DMS79 (cell line): ENCODE measurements around the gene NECAP2.
"Not testable (repeated sequence)": the region's sequence is repeated elsewhere in the genome, so short reads cannot be mapped to it uniquely, and the experiment has no call there.

Source experiments
- DNase-seq: peaks from one replicate; lab custom pipeline; 2025; lab: John Stamatoyannopoulos, UW

Gene NECAP2

GRCh38 chr1:16430606-16431005, 9.9 kb upstream of the NECAP2 start:
- no peak for DNase-seq

DNA sequence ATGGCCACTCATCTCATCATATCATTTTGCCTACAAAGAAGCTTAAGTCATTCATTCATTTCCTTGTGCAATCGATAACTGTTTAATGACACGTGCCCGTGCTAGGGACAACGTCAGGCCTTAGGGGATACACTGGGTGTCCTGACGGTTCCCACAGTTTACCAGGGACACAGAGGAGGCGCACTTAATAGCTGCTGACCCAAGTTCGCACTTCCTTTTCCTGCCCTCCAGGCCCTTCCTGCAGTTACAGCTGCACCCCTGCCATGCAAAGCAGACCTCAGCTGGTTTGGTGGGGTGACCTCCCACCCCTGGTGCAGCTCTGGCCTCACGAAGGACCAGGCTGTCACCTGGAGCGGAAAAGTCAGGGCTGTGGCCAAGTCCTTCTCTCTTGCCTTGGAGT, 7.5 kb upstream of the NECAP2 start:
- no peak for DNase-seq

DNA sequence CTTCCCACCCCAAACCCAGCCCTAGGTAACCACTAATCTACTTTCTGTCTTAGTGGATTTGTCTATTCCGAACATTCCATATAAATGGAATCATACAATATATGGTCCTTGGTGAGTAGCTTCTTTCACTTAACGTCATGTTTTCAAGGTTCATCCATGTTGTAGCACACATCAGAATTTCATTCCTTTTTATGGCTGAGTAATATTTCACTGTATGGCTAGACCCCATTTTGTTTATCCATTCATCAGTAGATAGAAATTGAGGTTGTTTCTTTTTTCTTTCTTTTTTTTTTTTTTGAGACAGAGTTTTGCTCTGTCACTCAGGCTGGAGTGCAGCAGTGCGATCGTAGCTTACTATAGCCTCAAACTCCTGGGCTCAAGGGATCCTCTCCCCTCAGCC, 6.5 kb upstream of the NECAP2 start:
- no peak for DNase-seq

- no peak for DNase-seq
Observed at GRCh38 chr1:16434501-16434900, 6.0 kb upstream of the NECAP2 start.

- no peak for DNase-seq
Observed at GRCh38 chr1:16436946-16437474, 3.5 kb upstream of the NECAP2 start, which contains the start of gene SPATA21. TSS of gene SPATA21 (minus strand) at chr1:16437424. CDS start at chr1:16431371, 6,053 bp downstream.

- no peak for DNase-seq
Observed at GRCh38 chr1:16438516-16438915, 2.0 kb upstream of the NECAP2 start.

GRCh38 chr1:16438924-16439323, 1.6 kb upstream of the NECAP2 start:
- no peak for DNase-seq

- DNase-seq, result no peak
Observed at GRCh38 chr1:16440131-16440469, 424 bp upstream of the NECAP2 start.

DNA sequence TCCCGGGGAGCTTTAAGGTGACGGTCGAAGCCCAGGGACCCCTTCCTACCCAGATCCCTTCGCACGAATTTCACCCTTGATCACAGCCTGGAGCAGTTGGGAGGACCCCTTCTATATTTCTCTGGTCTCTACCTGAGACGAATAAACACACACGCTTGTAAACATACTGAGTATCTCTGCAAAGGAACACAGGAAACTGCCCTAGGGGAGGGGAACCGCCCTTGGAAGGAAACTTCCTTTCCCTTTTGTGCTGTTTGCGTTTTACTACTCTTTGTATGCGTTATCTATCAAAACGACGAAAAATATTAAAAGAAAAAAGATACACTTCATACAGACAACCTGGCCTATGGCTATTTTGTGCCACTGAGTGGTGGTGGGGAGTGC, 750 bp downstream of the NECAP2 start:
- no peak for DNase-seq

DNA sequence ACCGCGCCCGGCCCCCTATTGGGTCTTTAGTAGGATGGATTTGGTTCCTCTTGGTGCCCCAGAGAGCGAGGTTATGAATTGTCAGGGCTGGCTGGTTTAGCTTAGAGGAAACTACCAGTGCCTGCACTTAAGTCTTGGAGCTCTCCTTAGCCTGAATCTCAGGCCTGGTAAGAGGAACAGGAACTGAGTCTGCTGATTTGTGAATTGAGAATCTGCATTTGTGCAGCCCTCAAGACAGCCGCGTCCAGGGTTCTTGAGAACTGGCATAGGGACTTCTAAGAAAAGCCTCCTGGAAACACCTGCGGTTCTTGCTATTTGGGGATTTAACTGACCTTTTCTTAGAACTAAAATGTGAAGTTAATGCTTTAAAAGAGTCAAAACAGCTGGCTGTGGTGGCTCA, 1.7 kb downstream of the NECAP2 start:
- DNase-seq, result no peak

DNA sequence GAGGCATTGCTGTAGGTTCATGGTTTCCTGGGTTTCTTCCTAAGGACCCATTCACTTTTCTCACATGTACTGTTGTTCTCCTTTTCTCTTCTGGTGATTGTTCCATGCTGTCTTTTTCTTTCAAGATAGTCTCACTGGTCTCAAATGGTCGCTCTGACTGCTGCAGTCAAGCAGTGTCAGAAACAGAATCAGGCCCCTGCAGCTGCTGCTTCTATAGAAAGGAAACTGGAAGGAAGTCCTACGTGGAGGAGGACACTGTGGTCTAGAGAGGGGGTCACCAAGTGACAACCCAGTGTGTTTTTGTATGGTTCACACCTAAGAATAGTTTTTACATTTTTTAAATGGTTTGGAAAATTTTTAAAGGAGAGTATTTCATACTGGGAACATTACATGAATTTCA, 2.4 kb downstream of the NECAP2 start:
- DNase-seq, result no peak

DNA sequence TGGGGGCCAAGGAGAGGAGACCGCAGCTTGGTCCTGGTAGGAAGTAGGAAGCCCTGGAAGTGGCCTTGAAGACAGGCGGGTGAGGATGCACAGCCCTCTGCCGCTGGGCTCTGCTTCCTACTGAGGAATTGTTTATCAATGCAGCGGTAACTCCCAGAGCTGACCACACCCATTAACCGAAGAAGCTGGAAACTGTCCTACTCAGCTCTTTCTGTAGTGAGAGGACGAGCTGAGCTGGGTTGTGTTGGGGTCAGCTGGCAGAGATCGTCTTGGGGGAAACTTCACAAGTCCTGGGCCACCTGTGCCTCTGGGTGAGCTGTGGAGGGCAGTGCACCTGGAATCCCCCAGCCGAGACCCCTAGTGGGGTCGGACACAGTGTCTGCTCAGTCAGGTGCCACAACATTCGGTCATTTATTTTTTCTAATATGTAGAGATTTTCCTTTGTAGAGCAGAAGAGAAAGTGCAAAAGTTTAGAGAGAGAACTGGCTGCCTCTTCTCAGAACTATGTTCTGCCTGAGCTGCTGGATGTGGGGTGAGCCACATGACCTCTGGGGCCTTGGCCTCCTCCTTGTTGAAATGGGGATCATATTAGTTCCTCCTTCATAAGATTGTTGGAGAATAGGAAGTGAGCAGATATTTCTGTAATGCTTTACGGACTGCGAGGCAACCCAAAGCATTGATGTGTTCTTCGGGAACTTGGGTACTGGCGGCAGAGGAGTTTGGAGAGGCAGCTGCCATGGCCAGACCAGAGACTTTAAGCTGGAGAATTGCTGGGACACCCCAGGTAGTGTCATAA, 3.6 kb downstream of the NECAP2 start:
- no peak for DNase-seq

DNA sequence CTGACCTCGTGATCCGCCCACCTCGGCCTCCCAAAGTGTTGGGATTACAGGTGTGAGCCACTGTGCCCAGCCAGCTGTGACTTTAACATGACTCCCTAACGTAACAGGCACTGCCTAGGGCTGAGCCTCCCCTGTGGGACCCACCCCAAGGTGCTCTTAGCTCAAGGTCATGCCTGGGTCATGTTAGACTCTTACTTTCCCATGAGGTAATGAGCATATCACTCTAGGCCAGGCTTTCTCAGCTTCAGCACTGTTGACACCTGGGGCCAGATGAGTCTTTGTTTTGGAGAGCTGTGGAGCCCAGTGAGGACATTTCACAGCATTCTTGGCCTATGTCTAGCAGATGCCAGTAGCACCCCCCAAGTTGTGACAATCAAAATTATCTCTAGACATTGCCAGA, 4.5 kb downstream of the NECAP2 start:
- DNase-seq, result no peak

GRCh38 chr1:16446116-16446515, 5.6 kb downstream of the NECAP2 start:
- DNase-seq, result no peak

DNA sequence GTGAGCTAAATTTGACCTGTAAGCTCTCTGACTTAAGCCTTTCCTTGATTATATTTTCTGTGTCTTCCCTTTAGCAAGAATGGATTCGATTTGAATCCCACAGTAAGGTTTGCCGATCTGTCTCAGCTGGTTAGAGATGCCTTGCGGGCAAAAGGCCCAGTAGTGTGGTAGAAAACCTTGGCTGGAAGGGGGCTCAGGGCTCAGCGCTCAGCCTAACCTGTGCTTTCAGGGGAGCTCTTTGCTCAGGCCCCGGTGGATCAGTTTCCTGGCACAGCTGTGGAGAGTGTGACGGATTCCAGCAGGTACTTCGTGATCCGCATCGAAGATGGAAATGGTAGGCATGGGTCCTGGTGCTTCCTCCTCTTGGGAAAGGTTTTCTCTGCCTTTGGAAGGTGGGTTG, 7.1 kb downstream of the NECAP2 start:
- no peak for DNase-seq

DNA sequence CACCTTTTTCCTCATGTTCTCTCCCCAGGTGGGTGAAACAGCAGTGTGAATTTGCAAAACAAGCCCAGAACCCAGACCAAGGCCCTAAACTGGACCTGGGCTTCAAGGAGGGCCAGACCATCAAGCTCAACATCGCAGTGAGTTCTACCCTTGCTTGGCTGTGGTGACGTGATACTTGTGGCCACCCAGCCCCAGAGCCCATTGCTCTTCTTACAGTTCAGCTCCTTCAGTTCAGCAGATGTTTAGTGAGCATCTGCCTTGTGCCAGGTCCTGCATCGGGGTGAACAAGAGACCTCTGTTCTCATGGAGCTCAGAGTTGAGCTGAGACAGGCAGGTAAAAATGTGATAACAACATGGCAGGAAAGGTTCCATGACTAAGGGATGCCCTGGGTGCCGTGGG, 8.5 kb downstream of the NECAP2 start:
- DNase-seq, result no peak

GRCh38 chr1:16449666-16450065, 9.1 kb downstream of the NECAP2 start:
- DNase-seq, result no peak

GRCh38 chr1:16450863-16451481, 10.4 kb downstream of the NECAP2 start:
- DNase-seq, result no peak

DNA sequence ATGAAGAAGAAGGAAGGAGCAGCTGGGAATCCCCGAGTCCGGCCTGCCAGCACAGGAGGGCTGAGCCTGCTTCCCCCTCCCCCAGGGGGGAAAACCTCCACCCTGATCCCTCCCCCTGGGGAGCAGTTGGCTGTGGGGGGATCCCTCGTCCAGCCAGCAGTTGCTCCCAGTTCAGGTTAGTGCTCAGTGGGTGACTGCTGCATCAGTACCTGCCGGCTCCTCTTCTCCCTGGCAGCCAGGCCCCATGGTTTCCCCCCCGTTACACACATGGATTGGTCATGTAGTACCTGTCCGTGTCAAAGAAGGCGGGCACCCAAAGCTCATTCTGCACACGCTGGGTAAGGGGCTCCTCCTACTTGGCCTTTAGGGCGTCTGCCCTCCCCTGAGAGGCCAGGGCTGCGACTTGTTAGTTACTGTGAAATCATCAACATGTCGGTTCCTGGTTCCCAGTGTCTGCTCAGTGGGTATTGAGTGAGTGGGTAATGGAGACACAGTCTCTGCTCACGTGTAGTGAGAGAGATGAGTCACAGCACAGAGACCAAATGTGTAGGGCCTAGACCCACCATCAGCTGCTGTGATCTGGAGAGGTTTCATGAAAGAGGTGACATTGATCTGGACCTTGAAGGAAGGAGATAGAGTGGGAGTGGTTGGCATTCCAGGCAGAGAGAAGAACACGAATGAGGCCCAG, 11.5 kb downstream of the NECAP2 start:
- no peak for DNase-seq

GRCh38 chr1:16454909-16455308, 14.4 kb downstream of the NECAP2 start:
- not testable (repeated sequence) for DNase-seq

DNA sequence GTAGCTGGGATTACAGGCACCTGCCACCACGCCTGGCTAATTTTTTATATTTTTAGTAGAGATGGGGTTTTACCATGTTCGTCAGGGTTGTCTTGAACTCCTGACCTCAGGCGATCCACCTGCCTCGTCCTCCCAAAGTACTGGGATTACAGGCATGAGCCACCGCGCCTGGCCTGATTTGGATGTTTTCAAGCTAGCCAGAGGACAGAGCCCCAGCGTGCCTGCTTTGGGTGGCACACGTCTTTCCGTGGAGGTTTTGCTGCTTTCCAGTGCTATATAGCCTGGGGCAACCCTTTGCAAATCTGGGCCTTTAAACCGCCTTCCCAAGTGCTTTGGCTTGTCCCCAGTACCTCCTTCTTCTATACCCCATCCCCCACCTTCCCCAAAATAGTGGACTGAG, 15.6 kb downstream of the NECAP2 start:
- not testable (repeated sequence) for DNase-seq

GRCh38 chr1:16458831-16459230, 18.3 kb downstream of the NECAP2 start:
- DNase-seq, result no peak

GRCh38 chr1:16459352-16459925, 18.9 kb downstream of the NECAP2 start:
- no peak for DNase-seq
